A673 (cell line): ENCODE measurements around the gene PDZD4. TPM values are rescaled to one million over a fixed set of nuclear protein-coding genes. Genes with fewer than 3 reads are reported as not detected.

Experiments
- BruUV-seq: library from RNA; stranded (reverse); fragments of 400-500 nt; replicated peaks from 2 replicates; lab custom pipeline; 2021; lab: Mats Ljungman, UMichigan
- CTCF ChIA-PET: fragments of 300-600 bp; sonication (Branson Sonifier 250); formaldehyde crosslinking; loops from one replicate; lab custom pipeline; 2022; ENCODE audit warnings: antibody characterized with exemption; lab: Charles Lee
- POLR2A ChIA-PET: fragments of 300-600 bp; sonication (Branson Sonifier 250); formaldehyde crosslinking; loops from one replicate; lab custom pipeline; 2022; ENCODE audit warnings: antibody characterized with exemption; ENCODE audit not compliant: low non-redundant PET; lab: Charles Lee
- DNase-seq: peaks from one replicate; pipeline ENCODE4 v3.0.0-alpha.2; 2015; ENCODE audit warnings: low spot score
- H3K27ac ChIP-seq: fragments of 200-600 bp; sonication (generic); 2 replicates; pipeline ENCODE4 v1.5.1; 2016; ENCODE audit warnings: mixed run types, low read depth, mild to moderate bottlenecking, mixed read lengths, antibody characterized with exemption, low read length; ENCODE audit not compliant: poor library complexity, severe bottlenecking
- H3K27me3 ChIP-seq: fragments of 200-600 bp; sonication (generic); replicated peaks from 2 replicates; pipeline ENCODE4 v1.6.1; 2017; ENCODE audit warnings: mixed run types, low read depth, mild to moderate bottlenecking, mixed read lengths, antibody characterized with exemption, low read length; ENCODE audit not compliant: insufficient read depth, poor library complexity
- H3K36me3 ChIP-seq: fragments of 200-600 bp; sonication (generic); 2 replicates; pipeline ENCODE4 v1.6.1; 2016; ENCODE audit warnings: mixed run types, mild to moderate bottlenecking, mixed read lengths, antibody characterized with exemption, low read length; ENCODE audit not compliant: insufficient read depth, poor library complexity, severe bottlenecking
- H3K4me1 ChIP-seq: fragments of 200-600 bp; sonication (generic); 2 replicates; pipeline ENCODE4 v1.6.1; 2017; ENCODE audit warnings: mixed run types, mild to moderate bottlenecking, mixed read lengths, antibody characterized with exemption, low read length; ENCODE audit not compliant: insufficient read depth, poor library complexity, severe bottlenecking
- H3K4me3 ChIP-seq: fragments of 200-600 bp; sonication (generic); 2 replicates; pipeline ENCODE4 v1.5.1; 2016; ENCODE audit warnings: low read depth, mixed run types, mild to moderate bottlenecking, mixed read lengths, low read length; ENCODE audit not compliant: poor library complexity, severe bottlenecking
- H3K9me3 ChIP-seq: fragments of 200-600 bp; sonication (generic); 2 replicates; pipeline ENCODE4 v1.6.1; 2016; ENCODE audit warnings: mixed run types, low read depth, mild to moderate bottlenecking, mixed read lengths, antibody characterized with exemption, low read length; ENCODE audit not compliant: poor library complexity, severe bottlenecking
- EZH2 ChIP-seq: fragments of 200-600 bp; sonication (generic); IDR thresholded peaks from 2 replicates; pipeline ENCODE4 v1.6.1; 2017; ENCODE audit warnings: borderline replicate concordance, low read depth, mild to moderate bottlenecking, mixed read lengths, antibody characterized with exemption, low read length; ENCODE audit not compliant: poor library complexity, severe bottlenecking
- intact Hi-C: fragments of 100-400 bp; cut with micrococcal nuclease; formaldehyde crosslinking; loops from one replicate; pipeline ENCODE4 v1.10.0; 2022; ENCODE audit not compliant: unreplicated experiment
- total RNA-seq: library from RNA; stranded (reverse); gene quantifications from 2 replicates; pipeline ENCODE4 v1.2.3, GENCODE V29; 2021
- TF ChIP-seq, protein P1 (sequence below): fragments of 300-800, 200-600 bp; sonication (generic); conservative IDR thresholded peaks from 2 replicates; pipeline ENCODE4 v1.5.1; 2017; ENCODE audit warnings: low read depth, mild to moderate bottlenecking, antibody characterized with exemption, low read length, moderate library complexity, mixed read lengths

Gene PDZD4
- total RNA-seq, 1 experiment from 2014 or later, result 2.6 TPM

DNA sequence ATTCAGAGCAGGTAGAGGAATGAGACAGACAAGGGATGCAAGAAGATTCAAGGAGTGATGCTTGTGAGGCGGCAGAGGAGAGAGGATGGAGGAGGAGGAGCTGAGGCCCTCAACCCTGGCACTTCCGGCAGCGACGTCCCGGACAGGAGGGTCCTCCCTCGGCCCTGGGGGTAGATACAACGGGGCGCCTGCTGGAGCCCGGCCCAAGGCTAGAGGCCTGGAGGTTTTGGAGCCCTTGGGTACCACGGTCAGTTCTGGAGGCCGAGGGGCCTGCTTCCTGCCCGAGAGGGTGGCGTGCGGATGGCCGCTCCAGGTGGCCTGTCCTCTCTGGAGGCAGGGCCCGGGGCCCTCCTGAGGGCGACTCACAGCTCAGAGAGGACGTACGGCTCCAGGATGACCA is 22.4 kb downstream of the PDZD4 start:
- BruUV-seq, result no TSS peak
- no peak for DNase-seq
- H3K9me3 ChIP-seq, result no peaks in the 10 kb centered on the region
- no peak overlapping the region for H3K27ac ChIP-seq
- no peaks in the 10 kb centered on the region for H3K36me3 ChIP-seq
- H3K27me3 ChIP-seq, result no peaks in the 10 kb centered on the region
- CTCF ChIA-PET, result no interaction called here
- TF ChIP-seq EZH2, result no peak
- TF ChIP-seq, protein P1, sequence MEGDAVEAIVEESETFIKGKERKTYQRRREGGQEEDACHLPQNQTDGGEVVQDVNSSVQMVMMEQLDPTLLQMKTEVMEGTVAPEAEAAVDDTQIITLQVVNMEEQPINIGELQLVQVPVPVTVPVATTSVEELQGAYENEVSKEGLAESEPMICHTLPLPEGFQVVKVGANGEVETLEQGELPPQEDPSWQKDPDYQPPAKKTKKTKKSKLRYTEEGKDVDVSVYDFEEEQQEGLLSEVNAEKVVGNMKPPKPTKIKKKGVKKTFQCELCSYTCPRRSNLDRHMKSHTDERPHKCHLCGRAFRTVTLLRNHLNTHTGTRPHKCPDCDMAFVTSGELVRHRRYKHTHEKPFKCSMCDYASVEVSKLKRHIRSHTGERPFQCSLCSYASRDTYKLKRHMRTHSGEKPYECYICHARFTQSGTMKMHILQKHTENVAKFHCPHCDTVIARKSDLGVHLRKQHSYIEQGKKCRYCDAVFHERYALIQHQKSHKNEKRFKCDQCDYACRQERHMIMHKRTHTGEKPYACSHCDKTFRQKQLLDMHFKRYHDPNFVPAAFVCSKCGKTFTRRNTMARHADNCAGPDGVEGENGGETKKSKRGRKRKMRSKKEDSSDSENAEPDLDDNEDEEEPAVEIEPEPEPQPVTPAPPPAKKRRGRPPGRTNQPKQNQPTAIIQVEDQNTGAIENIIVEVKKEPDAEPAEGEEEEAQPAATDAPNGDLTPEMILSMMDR, result no peak
- intact Hi-C loops, result no loop called here
- no peak overlapping the region for H3K4me3 ChIP-seq
- no peaks in the 10 kb centered on the region for H3K4me1 ChIP-seq
- POLR2A ChIA-PET, result no interaction called here

DNA sequence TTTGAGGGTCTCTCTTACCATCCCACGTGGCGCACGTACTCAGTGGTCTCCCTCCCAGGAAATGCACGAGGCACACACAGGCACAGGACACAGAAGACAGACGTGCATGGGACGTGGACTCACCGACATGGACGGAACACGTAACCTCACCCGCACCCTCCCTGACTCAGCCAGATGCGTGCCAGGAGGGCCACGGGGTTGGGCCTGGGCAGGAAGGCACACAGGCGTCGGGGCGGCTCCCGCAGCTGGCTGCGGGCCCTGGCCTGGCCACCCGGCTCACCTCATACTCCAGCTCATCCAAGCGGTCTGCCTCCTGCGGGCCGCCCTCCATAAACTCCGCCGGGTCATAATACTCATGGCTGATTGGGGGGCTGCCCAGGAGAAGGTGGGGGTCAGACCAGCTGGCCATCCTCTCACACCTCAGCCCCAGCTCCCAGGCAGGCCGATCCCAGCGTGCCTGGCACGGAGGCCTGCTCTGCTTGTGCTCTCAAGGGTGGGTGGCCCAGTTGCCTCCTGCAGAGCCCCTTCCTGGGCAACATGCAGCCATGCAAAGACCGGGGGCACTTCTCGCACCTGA is 23.3 kb downstream of the PDZD4 start:
- CTCF ChIA-PET, result no interaction called here

DNA sequence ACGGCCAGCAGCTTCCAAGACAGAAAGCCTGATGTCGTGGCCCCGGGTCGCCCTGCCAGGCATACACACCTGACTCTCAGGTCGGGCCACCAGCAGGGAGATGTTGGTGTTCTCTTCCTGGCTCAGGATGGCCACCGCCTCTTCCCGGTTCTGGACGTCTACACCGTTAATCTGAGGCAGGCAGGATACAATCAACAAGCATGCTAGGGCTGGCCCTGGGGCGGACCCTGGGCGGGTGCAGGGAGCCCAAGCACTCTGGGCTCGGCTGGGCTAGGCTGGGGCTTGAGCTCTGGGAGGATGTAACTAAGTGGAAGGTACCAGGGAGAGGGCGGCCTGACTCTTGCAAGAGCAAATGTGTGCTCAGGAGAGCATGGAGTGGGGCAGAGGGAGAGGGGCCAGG is 24.9 kb downstream of the PDZD4 start:
- CTCF ChIA-PET, result no interaction called here
- no peaks in the 10 kb centered on the region for H3K27me3 ChIP-seq
- no TSS peak for BruUV-seq
- H3K4me1 ChIP-seq, result no peaks in the 10 kb centered on the region
- no peaks in the 10 kb centered on the region for H3K9me3 ChIP-seq
- TF ChIP-seq, protein P1, result no peak
- TF ChIP-seq EZH2, result no peak
- H3K36me3 ChIP-seq, result no peaks in the 10 kb centered on the region
- DNase-seq, result no peak
- POLR2A ChIA-PET, result no interaction called here
- intact Hi-C loops, result no loop called here
- H3K27ac ChIP-seq, result no peak overlapping the region
- H3K4me3 ChIP-seq, result no peak overlapping the region

More for the DNA sequence above, 23.3 kb downstream of the PDZD4 start:
- Histone ChIP-seq H3K4me1 (no peaks in the 10 kb centered on the region), H3K27ac (no peak overlapping the region), H3K27me3 (no peaks in the 10 kb centered on the region), H3K36me3 (no peaks in the 10 kb centered on the region), H3K4me3 (no peak overlapping the region), H3K9me3 (no peaks in the 10 kb centered on the region)
- TF ChIP-seq, protein P1, result no peak
- no peak for TF ChIP-seq EZH2
- no TSS peak for BruUV-seq
- DNase-seq, result no peak
- POLR2A ChIA-PET, result no interaction called here
- intact Hi-C loops, result no loop called here
